OCI-LY1 (cell line): Measurements from ENCODE around the gene NCOA5.

Experiments
- H2AFZ ChIP-seq: fragments of 200-600 bp; sonication (generic), shearing (Covaris generic); 2 replicates; pipeline ENCODE4 v1.6.0; 2014; ENCODE audit warnings: antibody characterized with exemption, mild to moderate bottlenecking, low read length
- H3F3A ChIP-seq: fragments of 200-600 bp; sonication (generic), shearing (Covaris generic); 2 replicates; pipeline ENCODE4 v1.6.0; 2014; ENCODE audit warnings: mild to moderate bottlenecking, antibody characterized with exemption, low read length, moderate library complexity; ENCODE audit not compliant: insufficient read depth
- H3K27ac ChIP-seq: fragments of 200-600 bp; sonication (generic); 2 replicates; pipeline ENCODE4 v1.5.1; 2014; ENCODE audit warnings: low read length, mixed run types, mild to moderate bottlenecking, low read depth; ENCODE audit not compliant: poor library complexity, severe bottlenecking
- H3K27me3 ChIP-seq: fragments of 200-600 bp; sonication (generic); 2 replicates; pipeline ENCODE4 v1.6.0; 2014; ENCODE audit warnings: antibody characterized with exemption, mild to moderate bottlenecking, low read length, moderate library complexity; ENCODE audit not compliant: insufficient read depth
- H3K36me3 ChIP-seq: fragments of 200-600 bp; sonication (generic); 2 replicates; pipeline ENCODE4 v1.6.1; 2014; ENCODE audit warnings: mild to moderate bottlenecking, antibody characterized with exemption, low read length, moderate library complexity, mixed read lengths; ENCODE audit not compliant: insufficient read depth
- H3K4me1 ChIP-seq: fragments of 200-600 bp; sonication (generic); 2 replicates; pipeline ENCODE4 v1.5.1; 2014; ENCODE audit warnings: mild to moderate bottlenecking, low read length, moderate library complexity; ENCODE audit not compliant: insufficient read depth, severe bottlenecking
- H3K4me2 ChIP-seq: fragments of 200-600 bp; sonication (generic), shearing (Covaris generic); 2 replicates; pipeline ENCODE4 v1.6.1; 2014; ENCODE audit warnings: low read length
- H3K4me3 ChIP-seq: fragments of 200-600 bp; sonication (generic); 2 replicates; pipeline ENCODE4 v1.5.1; 2014; ENCODE audit warnings: low read length, low read depth, mild to moderate bottlenecking, mixed read lengths; ENCODE audit not compliant: poor library complexity, severe bottlenecking
- H3K79me2 ChIP-seq: fragments of 200-600 bp; shearing (Covaris generic); 2 replicates; pipeline ENCODE4 v1.6.1; 2016; ENCODE audit warnings: mixed run types, low read length, mixed read lengths; ENCODE audit not compliant: insufficient read depth
- H3K9ac ChIP-seq: fragments of 200-600 bp; sonication (generic), shearing (Covaris generic); 2 replicates; pipeline ENCODE4 v1.6.1; 2014; ENCODE audit warnings: mild to moderate bottlenecking, low read length, mixed read lengths
- H3K9me2 ChIP-seq: fragments of 200-600 bp; sonication (generic), shearing (Covaris generic); 2 replicates; pipeline ENCODE4 v1.6.1; 2014; ENCODE audit warnings: low read depth, mild to moderate bottlenecking, low read length, mixed read lengths
- H3K9me3 ChIP-seq: fragments of 200-600 bp; shearing (Covaris generic); 2 replicates; pipeline ENCODE4 v1.6.1; 2014; ENCODE audit warnings: low read length, mixed read lengths
- H4K20me1 ChIP-seq: fragments of 200-600 bp; sonication (generic), shearing (Covaris generic); 2 replicates; pipeline ENCODE4 v1.6.0; 2016; ENCODE audit warnings: mild to moderate bottlenecking, low read length; ENCODE audit not compliant: insufficient read depth
- CTCF ChIP-seq: fragments of 200-600 bp; sonication (generic), shearing (Covaris generic); IDR thresholded peaks from 2 replicates; pipeline ENCODE4 v1.5.1; 2017; ENCODE audit warnings: mild to moderate bottlenecking, antibody characterized with exemption, low read length, moderate library complexity, mixed read lengths
- EZH2 ChIP-seq: fragments of 200-600 bp; sonication (generic), shearing (Covaris generic); IDR thresholded peaks from 2 replicates; pipeline ENCODE4 v1.8.0; 2017; ENCODE audit warnings: borderline replicate concordance, mixed run types, mild to moderate bottlenecking, antibody characterized with exemption, low read length, moderate library complexity, mixed read lengths

Gene NCOA5

GRCh38 chr20:46132705-46133120, 43.0 kb upstream of the NCOA5 start:
- H3K79me2 ChIP-seq: no peaks in the 10 kb centered on the region
- H3K36me3 ChIP-seq: peaks cover 2% of the 10 kb centered on the region; the same call in 1 of the 2 replicates
- H4K20me1 ChIP-seq: no peaks in the 10 kb centered on the region
- H3F3A ChIP-seq: no peaks in the 10 kb centered on the region
- H3K4me3 ChIP-seq: no peak overlapping the region
- H2AFZ ChIP-seq: no peak overlapping the region
- H3K4me2 ChIP-seq: no peak overlapping the region
- H3K9me3 ChIP-seq: no peaks in the 10 kb centered on the region
- H3K9ac ChIP-seq: no peak overlapping the region
- H3K27ac ChIP-seq: no peak overlapping the region
- TF ChIP-seq EZH2: no peak
- peak; percentile 82 for TF ChIP-seq CTCF
- no peaks in the 10 kb centered on the region for H3K27me3 ChIP-seq
- no peaks in the 10 kb centered on the region for H3K4me1 ChIP-seq
- no peaks in the 10 kb centered on the region for H3K9me2 ChIP-seq

- Histone ChIP-seq H3K27ac (no peak overlapping the region), H3K9ac (no peak overlapping the region), H2AFZ (no peak overlapping the region), H3K4me3 (no peak overlapping the region), H3K79me2 (no peaks in the 10 kb centered on the region), H3K9me3 (no peaks in the 10 kb centered on the region), H3K36me3 (peaks cover 13% of the 10 kb centered on the region), H3K4me1 (no peaks in the 10 kb centered on the region), H3F3A (no peaks in the 10 kb centered on the region), H3K27me3 (no peaks in the 10 kb centered on the region), H4K20me1 (no peaks in the 10 kb centered on the region), H3K4me2 (no peak overlapping the region), H3K9me2 (no peaks in the 10 kb centered on the region)
- no peak for TF ChIP-seq CTCF
- no peak for TF ChIP-seq EZH2
Observed at GRCh38 chr20:46131396-46131795, 41.6 kb upstream of the NCOA5 start.

- Histone ChIP-seq H3K79me2 (no peaks in the 10 kb centered on the region), H3K4me2 (no peak overlapping the region), H3K9me2 (no peaks in the 10 kb centered on the region), H3K9me3 (no peaks in the 10 kb centered on the region), H2AFZ (no peak overlapping the region), H3K27me3 (no peaks in the 10 kb centered on the region), H3K36me3 (peaks cover 21% of the 10 kb centered on the region), H3K4me1 (no peaks in the 10 kb centered on the region), H3K9ac (no peak overlapping the region), H4K20me1 (no peaks in the 10 kb centered on the region), H3K4me3 (no peak overlapping the region), H3K27ac (no peak overlapping the region), H3F3A (no peaks in the 10 kb centered on the region)
- TF ChIP-seq CTCF: no peak
- TF ChIP-seq EZH2: no peak
Observed at GRCh38 chr20:46130534-46130933, 40.8 kb upstream of the NCOA5 start.
